GM12865 (cell line): ENCODE measurements around the gene AGK.

Experiments
- DNase-seq: peaks from one replicate; pipeline ENCODE4 v3.0.0; 2010; ENCODE audit warnings: low read depth
- H3K4me3 ChIP-seq: 2 replicates; pipeline ENCODE4 v1.5.1; 2011; ENCODE audit warnings: mild to moderate bottlenecking, low read depth, low read length, control low read depth
- TF ChIP-seq, protein P1 (sequence below): IDR thresholded peaks from 2 replicates; pipeline ENCODE4 v1.5.1; 2011; ENCODE audit warnings: low read length, control low read depth, low read depth, inconsistent platforms; ENCODE audit not compliant: insufficient read depth; ENCODE audit errors: missing control alignments

The AGK gene

GRCh38 chr7:141700296-141700847 lies 149.2 kb downstream of the AGK start:
- peak overlapping the region; percentile 74 for H3K4me3 ChIP-seq
- no peak for DNase-seq
- TF ChIP-seq, protein P1, sequence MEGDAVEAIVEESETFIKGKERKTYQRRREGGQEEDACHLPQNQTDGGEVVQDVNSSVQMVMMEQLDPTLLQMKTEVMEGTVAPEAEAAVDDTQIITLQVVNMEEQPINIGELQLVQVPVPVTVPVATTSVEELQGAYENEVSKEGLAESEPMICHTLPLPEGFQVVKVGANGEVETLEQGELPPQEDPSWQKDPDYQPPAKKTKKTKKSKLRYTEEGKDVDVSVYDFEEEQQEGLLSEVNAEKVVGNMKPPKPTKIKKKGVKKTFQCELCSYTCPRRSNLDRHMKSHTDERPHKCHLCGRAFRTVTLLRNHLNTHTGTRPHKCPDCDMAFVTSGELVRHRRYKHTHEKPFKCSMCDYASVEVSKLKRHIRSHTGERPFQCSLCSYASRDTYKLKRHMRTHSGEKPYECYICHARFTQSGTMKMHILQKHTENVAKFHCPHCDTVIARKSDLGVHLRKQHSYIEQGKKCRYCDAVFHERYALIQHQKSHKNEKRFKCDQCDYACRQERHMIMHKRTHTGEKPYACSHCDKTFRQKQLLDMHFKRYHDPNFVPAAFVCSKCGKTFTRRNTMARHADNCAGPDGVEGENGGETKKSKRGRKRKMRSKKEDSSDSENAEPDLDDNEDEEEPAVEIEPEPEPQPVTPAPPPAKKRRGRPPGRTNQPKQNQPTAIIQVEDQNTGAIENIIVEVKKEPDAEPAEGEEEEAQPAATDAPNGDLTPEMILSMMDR, result no peak

DNA sequence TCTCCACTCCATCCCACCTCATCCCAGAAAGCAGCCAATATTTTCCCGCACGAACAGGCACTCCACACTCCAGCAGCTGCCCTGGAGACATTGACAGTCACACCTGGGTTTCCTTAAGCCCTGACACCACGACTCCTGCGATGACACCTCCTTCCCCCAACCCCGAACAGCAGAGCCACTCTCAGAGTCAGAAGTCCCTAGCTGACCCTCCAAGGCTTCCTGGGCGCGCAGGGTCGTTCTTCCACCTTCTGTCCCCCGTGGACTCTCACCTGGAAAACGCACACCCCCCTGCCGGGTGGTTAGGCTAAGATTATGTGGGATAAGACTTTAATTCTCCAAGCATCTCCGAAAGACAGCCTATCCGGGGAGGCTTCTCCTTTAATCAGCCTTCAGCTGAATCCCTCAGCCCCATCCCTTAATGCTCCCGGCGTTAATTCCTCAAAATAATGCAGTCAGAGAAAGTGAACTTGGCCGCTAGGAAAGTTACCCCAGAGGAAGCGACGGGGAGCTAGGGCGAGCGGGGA lies 149.7 kb downstream of the AGK start:
- DNase-seq, result no peak
- TF ChIP-seq, protein P1, result no peak
- H3K4me3 ChIP-seq, result peak overlapping the region; percentile 74

GRCh38 chr7:141701489-141702046 lies 150.4 kb downstream of the AGK start:
- peak; percentile 80 for DNase-seq
- TF ChIP-seq, protein P1, result no peak
- H3K4me3 ChIP-seq, result peak overlapping the region; percentile 74

DNA sequence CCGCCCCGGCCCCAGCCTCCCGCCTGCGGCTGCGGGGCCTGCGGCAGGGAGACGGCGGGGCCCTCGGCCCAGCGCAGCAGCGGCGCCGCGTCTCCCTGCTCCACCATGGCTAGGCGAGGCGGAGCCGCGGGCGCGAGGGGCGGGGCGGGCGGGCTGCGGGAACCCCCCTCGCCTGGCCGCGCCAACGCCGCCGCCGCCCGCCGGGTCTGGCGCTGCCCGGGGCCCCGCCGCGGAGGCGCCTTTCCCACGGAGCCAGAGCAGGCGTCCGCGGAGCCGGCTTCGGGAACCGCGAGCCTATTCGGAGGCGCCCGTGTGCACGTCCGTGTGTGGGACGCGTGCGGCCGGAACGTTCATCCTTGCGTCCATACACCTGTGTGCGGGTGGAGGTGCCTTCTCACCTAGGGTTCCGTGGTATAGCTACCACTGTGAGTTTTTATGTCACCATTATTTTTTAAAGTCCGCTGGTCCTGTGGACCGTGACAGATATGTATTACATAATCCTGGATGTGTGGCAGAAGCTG lies 150.9 kb downstream of the AGK start, which contains the start of gene DENND11:
DENND11 (minus strand) TSS at position 120 of the 521 bp plus-strand sequence; CDS start at position 107, 13 bp downstream.
- peak; percentile 64 for DNase-seq
- H3K4me3 ChIP-seq, result peak within 1 kb of the TSS; percentile 74
- TF ChIP-seq, protein P1, result no peak

GRCh38 chr7:141702892-141703291 lies 151.7 kb downstream of the AGK start:
- H3K4me3 ChIP-seq, result peak overlapping the region; percentile 71; the same call in 1 of the 2 replicates
- TF ChIP-seq, protein P1, result no peak

DNA sequence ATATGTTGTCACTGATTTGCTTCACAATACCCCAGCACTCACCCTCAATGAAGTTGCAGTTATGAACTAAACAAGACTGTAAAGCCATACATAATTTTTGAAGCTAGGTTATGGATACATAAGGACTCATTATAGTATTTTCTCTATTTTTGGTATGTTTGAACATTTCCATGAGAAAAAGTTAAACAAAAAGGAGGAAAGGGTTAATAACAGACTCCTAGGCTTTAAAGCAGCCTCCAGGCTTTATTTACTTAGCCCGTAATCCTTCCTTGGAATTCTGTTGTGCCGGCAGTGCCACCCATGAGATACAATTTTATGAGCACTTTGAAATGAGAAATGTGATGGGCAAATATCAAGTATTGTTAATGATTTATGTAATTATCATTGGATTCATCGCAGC lies 152.9 kb downstream of the AGK start:
- TF ChIP-seq, protein P1, result no peak
- no peak overlapping the region for H3K4me3 ChIP-seq
- no peak for DNase-seq

More at GRCh38 chr7:141702892-141703291, 151.7 kb downstream of the AGK start:
- no peak for DNase-seq
